ENCODE data around the gene SAMM50.

GRCh38 chr22:44030702-44031082, 75.5 kb downstream of the SAMM50 start:
- no peak for TF ChIP-seq POLR2A (IDR thresholded peaks at IDR 0.05)
- TF ChIP-seq CTCF (IDR thresholded peaks at IDR 0.05 in 4 of 5, conservative IDR thresholded peaks at IDR 0.05 in 1 of 5): no peak

Measured in gastrocnemius medialis (tissue), 4 donors.